GM21528 (cell line): Measurements from ENCODE around the gene GOLGA2.

Experiments
- ATAC-seq: cut with Tn5 transposase; IDR thresholded peaks from one replicate; pipeline ENCODE4 v1.9.1; 2021; ENCODE audit warnings: mild to moderate bottlenecking, moderate library complexity; ENCODE audit not compliant: unreplicated experiment, low FRiP score

GOLGA2 gene, protein sequence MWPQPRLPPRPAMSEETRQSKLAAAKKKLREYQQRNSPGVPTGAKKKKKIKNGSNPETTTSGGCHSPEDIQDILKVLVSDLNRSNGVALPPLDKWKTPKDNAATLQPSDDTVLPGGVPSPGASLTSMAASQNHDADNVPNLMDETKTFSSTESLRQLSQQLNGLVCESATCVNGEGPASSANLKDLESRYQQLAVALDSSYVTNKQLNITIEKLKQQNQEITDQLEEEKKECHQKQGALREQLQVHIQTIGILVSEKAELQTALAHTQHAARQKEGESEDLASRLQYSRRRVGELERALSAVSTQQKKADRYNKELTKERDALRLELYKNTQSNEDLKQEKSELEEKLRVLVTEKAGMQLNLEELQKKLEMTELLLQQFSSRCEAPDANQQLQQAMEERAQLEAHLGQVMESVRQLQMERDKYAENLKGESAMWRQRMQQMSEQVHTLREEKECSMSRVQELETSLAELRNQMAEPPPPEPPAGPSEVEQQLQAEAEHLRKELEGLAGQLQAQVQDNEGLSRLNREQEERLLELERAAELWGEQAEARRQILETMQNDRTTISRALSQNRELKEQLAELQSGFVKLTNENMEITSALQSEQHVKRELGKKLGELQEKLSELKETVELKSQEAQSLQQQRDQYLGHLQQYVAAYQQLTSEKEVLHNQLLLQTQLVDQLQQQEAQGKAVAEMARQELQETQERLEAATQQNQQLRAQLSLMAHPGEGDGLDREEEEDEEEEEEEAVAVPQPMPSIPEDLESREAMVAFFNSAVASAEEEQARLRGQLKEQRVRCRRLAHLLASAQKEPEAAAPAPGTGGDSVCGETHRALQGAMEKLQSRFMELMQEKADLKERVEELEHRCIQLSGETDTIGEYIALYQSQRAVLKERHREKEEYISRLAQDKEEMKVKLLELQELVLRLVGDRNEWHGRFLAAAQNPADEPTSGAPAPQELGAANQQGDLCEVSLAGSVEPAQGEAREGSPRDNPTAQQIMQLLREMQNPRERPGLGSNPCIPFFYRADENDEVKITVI

DNA sequence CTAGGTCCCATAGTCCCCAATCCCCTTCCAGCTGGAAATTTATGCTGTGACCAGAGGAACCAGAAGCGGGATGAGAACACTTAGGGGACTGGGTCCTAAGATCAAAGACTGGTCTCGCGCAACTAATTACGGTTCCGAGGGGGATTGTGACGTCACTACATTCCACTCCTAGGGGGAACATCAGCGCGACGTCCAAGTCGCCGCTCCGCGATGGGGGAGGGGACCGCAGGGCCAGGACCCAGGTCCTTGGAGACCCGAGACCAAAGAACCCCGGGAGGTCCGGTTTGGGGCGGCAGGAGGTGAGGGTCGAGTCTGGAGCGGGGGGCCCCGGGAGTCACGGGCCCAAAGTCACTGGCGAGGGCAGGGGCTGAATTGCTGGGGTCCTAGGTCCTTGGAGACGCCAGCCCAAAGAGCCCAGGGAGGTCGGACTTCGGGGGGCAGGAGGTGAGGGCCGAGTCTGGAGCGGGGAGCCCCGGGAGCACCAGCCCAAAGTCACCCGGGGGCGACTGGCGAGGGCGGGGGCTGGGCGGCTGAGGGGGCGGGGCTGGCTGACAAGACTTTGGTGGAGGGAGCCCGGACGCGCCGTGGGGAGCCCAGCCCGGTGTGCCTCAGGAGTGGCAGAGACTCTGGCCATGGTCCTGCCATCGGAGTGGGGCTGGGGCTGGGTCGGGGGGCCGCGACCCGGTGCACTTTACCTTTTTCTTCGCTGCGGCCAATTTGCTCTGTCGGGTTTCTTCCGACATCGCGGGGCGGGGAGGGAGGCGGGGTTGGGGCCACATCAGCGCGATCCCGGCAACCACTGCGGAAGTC lies at the start of gene GOLGA2:
GOLGA2 (minus strand) TSS at position 810 of the 810 bp plus-strand sequence; CDS start at position 779, 31 bp downstream.
- ATAC-seq, result peak; percentile 61

DNA sequence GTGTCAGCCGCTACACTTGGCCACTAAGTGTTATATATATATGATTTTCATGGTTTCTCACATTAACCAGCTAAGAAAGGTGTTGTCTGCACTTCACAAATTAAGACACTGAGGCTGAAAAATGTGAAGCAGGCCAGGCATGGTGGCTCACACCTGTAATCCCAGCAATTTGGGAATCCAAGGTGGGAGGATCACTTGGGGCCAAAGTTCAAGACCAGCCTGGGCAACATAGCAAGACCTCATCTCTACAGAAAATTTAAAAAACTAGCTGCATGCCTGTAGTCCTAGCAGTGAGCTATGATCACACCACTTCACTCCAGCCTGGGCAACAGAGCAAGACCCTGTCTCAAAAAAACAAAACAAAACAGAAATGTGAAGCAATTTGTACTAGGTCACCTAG lies 48.6 kb upstream of the GOLGA2 start:
- ATAC-seq, result no peak

GRCh38 chr9:128323791-128324190 lies 48.0 kb upstream of the GOLGA2 start:
- no peak for ATAC-seq

- no peak for ATAC-seq
These were observed 47.5 kb upstream of the GOLGA2 start for GRCh38 chr9:128323212-128323730.

DNA sequence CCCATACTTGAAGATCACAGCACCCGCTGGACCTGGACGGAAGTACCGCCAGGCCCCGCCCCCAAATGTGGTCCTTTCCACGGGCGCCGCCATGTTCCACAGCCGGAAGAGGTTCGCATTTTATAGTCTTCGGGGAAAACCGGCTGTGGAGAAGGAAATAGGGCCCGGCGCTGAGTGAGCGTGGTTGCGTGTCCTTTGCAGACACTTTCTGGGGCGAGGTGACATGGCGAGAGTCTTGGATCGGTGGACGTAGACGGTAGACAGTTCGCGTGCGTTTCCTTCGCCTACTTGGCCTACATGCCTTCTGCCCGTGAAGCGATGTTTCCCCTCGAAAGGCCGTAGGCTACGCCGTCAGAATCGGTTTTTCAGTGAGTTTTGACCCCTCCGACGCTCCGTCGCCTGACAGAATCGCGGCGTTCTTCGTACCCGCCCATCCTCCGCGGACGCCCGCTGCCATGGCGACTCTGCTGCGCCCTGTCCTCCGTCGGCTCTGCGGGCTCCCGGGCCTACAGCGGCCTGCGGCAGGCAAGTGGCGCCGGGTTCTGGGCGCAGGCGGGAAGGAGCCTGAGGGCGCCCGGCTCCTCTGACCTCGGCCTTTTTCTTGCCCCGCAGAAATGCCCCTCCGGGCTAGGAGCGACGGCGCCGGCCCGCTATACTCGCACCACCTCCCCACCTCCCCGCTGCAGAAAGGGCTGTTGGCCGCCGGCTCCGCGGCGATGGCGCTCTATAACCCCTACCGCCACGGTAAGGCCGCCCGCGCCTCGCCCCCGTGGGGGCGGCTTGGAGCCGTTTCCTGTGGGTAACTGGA lies 46.8 kb upstream of the GOLGA2 start, which contains the start of the genes COQ4 and TRUB2:
COQ4 (plus strand) TSS at position 436 of the 808 bp plus-strand sequence; CDS start at position 456, 20 bp downstream.
TRUB2 (minus strand) TSS at position 44 of the 808 bp plus-strand sequence; CDS start at position 5, 39 bp downstream.
- ATAC-seq, result peak; percentile 81

- ATAC-seq, result peak; percentile 20
These were observed 46.1 kb upstream of the GOLGA2 start for GRCh38 chr9:128321879-128322403.

DNA sequence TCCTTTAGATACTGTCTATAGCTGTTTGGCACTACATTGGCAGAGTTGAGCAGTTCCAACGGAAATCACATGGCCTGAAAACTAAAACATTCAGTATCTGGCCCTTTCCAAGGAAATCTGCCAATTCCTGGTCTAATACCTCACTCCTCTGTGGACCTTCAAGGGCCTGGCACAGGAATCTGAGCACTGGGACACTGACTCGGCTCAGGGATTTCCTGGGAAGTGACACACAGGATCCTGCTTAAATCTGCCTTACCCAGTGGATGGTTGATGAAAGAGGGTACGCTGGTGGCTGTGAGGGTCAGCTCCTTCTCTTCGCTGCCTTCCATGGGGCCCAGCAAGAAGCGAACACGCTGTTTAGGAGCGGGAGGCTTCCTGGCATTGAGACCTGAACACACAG lies 45.5 kb upstream of the GOLGA2 start:
- no peak for ATAC-seq

GRCh38 chr9:128317629-128318028 lies 41.8 kb upstream of the GOLGA2 start:
- ATAC-seq, result no peak

DNA sequence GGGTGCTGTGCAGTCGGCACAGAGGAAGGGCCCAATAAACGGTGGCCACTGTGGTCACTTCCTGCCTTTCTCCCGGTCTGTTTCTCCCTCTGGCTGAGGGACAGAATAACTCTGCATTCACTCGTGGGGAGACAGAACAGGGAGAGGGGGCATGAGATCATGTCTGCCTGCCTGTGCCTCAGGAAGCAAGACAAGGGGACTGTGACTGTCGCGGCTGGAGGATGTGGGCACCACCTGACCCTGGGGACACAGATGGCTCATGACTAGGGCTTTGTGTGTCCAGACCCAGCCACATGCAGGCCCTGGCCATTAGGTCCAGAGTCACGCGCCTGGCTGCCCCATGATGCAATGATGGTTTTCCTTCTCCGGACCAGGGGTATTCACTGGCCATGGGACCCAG lies 40.6 kb upstream of the GOLGA2 start:
- no peak for ATAC-seq

DNA sequence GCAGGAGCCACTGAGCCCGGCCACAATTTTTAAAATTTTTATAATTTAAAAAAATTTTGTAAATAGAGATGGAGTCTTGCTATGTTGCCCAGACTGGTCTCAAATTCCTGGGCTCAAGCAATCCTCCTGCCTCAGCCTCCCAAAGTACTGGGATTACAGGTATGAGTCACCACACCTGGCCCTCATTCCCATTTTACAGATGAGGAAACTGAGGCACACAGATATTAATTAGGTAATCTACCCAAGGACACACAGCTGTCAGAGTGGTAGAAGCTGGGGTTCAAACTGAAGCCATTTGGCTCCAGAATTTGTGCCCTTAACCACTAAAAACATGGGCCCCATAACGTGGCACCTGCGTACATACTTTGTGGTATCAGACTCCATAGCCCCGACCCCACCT lies 38.9 kb upstream of the GOLGA2 start:
- ATAC-seq, result no peak

DNA sequence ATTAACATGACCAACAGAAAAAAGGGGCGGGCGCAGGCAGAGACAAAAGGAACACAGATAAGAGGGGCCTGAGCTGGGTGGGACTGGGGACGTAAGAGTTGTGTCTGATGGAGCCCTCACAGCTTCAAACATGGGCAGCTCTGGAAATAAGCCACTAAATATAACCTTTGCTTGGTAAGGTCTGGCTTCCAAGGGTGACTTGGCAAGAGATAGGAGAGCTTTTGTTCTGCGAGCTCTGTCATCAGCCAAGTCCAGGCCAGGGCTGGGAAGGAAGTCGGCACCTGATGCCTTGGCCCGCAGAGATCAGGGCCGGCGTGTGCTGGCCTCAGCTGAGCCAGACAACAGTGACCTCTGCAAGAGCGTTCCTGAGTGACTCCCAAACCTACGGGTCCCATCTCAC lies 34.7 kb upstream of the GOLGA2 start:
- ATAC-seq, result no peak

DNA sequence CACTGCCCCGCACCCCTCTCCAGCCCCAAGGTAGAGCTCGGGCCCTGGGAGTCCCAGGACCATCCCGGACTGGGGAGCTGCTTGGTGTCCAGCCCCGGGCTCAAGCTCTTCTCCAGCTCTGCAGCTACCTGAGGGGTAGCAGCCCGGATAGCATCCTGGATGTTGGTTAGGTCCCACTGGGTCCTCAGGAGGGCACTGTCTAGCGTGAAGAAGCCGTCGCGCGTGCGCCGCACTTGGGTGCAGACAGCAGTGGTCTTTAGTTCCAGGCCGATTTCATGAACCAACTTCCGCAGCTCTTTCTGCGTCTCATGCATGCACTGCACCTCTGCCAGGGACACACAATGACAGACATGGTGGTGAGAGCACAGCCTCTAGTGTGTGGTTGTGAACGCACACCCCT lies 33.7 kb upstream of the GOLGA2 start:
- ATAC-seq, result no peak

DNA sequence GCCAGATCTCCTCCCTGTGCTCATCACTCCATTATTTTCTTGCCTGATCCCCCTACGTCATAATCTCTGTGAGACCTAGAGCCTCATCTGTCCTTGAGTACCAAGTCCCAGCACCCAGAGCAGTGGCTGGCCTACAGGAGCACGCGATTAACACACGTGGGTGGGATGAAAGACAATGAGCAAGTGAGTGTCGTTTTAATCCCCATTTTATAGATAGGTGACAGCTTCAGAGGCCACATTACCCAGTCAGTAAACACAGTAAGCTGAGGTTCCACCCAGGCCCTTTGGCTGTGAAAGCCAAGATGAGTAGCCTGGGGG lies 29.1 kb upstream of the GOLGA2 start:
- ATAC-seq, result no peak

DNA sequence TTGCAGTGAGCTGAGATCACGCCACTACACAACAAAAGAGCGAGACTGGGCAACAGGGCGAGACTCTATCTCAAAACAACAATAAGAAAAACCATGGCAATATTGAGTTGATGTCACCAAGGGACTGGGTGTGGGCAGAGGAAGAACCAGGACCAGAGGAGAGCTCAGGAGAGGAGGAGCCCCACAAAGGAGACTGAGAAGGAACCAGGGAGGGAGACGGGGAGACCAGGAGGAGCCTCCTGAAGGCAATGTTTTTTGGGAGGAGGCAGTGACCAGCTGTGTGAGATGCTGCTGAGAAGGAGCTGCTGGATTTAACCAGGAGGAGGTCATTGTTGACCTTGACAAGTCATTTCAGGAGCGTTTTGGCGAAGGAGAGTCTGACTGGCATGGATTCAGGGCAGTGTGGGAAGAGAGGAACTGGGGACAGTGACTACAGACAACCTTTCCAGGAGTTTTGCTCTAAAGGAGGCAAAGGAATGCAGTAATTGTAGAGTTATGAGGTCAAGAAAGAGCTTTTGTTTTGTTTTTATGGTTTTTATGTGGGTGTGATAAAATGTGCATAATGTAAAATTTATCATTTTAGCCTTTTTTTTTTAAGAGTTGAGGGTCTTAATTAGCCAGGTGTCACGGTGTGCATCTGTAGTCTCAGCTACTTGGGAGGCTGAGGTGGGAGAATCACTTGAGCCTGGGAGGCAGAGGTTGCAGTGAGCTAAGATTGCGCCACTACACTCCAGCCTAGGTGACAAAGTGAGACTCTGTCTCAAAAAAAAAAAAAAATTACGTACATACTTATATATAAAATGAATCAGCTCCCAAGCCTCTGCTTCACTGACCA lies 28.5 kb upstream of the GOLGA2 start:
- ATAC-seq, result no peak

GRCh38 chr9:128298535-128299482 lies 23.0 kb upstream of the GOLGA2 start:
- ATAC-seq, result no peak

DNA sequence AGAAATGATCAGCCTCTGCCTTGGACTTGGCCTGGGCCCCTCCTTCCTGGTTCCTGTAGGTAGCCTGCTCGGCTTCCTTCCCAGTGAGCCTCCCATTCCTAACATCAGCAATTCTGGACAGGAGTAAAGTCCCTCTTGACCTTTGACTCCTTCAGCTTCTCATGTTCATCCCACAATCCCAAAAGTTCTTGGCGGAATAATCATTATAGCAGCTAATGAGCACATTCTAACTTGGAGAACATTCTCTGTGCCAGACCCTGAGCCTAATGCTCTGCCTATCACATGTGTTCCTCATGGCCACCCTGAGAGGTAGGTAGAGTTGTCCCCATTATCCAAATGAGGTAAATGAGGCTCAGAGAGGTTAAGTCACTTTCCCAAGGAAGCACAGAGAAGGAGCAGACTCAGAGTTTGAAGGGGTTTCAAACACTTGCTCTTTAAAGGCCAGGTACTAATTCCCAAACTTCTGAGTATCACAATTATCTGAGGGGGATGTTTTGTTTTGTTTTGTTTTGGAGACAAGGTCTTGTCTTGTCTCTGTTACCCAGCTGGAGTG lies 21.5 kb upstream of the GOLGA2 start:
- ATAC-seq, result no peak
